HG03139 (cell line): ENCODE measurements around the gene UBXN4.
"Not testable (repeated sequence)": the region's sequence is repeated elsewhere in the genome, so short reads cannot be mapped to it uniquely, and the experiment has no call there.

ENCODE experiments used
- ATAC-seq: cut with Tn5 transposase; IDR thresholded peaks from one replicate; pipeline ENCODE4 v1.9.1; 2021; ENCODE audit not compliant: unreplicated experiment

UBXN4 gene, protein sequence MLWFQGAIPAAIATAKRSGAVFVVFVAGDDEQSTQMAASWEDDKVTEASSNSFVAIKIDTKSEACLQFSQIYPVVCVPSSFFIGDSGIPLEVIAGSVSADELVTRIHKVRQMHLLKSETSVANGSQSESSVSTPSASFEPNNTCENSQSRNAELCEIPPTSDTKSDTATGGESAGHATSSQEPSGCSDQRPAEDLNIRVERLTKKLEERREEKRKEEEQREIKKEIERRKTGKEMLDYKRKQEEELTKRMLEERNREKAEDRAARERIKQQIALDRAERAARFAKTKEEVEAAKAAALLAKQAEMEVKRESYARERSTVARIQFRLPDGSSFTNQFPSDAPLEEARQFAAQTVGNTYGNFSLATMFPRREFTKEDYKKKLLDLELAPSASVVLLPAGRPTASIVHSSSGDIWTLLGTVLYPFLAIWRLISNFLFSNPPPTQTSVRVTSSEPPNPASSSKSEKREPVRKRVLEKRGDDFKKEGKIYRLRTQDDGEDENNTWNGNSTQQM

DNA sequence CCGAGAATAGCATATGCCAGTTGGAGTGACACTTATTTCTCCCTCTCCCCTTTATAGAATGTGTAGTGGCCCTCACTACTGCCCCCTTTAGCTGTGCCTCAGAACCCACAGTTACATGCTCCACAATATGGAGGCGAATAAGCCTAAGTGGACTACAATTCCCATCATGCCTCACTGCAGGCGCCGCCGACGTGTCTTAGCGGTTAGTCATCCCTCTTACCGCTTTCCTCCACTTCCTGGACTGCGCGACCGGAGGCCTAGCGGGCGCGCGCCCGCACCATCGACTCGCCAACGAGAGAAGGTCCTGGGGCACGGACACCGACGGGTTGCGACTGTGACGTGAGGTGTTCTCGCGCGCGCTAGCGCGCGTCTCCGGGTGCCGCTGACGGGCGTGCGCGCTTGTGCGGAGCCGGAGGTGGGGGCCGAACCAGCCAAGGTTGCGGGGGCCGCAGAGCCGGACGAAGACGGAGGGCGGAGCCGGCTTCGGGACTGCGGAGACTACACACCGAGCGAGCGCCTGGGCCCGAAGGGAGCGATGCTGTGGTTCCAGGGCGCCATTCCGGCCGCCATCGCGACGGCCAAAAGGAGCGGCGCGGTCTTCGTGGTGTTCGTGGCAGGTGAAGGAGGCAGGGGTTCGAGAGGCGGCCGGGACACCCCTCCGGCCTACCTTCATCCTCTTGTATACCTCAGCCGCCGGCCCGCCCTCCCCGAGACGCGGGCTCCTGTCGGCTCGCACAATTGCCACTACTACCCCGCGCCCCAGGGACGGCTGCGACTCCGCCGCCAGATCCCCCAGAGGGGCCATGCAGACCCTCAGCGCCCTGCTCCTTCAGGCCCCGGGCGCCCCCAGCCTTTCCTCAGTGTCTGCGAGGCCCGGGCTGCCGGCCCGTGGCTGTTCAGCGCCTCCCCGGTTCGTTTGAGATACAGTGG is at the start of gene UBXN4:
Gene UBXN4 (plus strand): TSS at position 461 of the 930 bp plus-strand sequence. CDS start 75 bp downstream, at position 536.
- ATAC-seq = peak; percentile 95

DNA sequence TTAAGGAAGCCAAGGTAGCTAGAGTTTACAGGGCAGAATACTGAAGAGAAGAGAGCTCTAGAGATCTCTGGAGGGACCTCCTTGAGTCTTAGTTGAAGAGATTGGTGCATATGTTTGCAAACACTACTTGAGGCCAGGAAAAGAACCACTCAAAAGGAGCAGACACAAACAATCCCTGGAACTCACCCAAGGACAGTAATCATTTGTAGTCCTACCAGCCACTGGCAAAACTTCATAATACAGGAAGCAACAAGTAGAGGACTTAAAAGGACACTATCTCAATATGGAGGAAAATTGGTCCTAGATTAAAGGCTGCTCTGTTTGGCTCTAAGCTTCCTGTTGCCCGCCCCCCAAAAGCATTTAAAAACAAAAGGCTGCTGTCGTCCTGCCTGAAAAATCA is 46.9 kb upstream of the UBXN4 start:
- no peak for ATAC-seq

DNA sequence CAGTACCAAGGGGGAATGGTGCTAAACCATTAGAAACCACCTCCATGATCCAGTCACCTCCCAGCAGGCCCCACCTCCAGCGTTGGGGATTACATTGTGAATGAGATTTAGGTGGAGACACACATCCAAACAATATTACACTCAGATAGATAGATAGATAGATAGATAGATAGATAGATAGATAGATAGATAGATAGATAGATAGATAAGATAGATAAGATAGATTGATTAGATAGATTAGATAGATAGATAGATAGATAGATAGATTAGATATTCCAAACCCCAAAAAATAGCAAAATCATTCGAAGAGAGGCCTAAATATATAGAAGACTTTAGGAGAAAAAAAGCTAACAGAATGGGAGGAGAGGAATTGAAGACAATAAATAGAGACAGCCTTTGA is 42.8 kb upstream of the UBXN4 start:
- ATAC-seq = no peak

DNA sequence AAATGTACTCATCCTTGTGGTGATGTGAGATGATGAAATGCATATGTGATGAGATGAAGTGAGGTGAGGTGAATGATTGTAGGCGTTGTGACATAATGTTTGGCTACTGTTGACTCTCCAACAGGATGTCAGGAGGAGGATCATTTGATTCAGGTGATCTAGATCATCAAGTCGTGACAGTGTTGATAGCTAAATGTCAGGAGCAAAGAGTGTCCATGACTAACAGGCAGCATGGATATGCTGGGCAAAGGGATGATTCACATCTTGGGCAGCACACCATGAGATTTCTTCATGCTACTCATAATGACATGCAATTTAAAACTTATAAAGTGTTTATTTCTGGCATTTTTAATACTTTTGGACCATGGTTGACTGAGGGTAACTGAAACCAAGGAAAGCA is 40.2 kb upstream of the UBXN4 start:
- ATAC-seq = no peak

DNA sequence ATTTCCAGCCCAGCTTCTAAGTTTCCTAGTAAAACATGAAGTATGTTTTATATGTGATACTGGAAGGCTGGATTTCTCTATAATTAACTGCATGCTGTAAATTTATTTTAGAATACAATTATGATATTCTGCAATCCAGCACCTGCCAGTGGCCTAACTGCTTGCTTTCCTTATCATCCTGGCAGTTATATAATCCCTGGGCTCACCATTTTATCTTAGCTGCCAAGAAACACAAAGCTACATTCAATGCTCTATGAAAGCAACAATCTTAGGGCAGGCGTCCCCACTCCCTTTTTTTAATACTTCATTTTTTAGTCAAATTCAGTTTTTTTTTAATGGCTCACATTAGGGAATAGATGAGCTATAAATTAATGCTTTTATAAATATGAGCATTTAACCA is 38.4 kb upstream of the UBXN4 start:
- no peak for ATAC-seq

DNA sequence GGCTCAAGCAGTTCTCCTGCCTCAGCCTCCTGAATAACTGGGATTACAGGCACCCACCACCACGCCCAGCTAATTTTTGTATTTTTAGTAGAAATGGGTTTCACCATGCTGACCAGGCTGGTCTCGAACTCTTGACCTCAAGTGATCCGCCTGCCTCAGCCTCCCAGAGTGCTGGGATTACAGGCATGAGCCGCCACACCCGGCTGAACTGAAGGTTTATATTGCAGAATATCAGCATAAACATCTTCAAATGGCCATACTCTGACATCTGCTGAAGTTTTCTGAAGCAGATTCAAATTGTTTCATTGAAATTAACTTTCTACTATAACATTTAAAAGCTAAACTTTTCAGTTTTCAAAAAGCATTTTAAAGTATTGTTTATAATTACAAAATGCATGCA is 37.6 kb upstream of the UBXN4 start:
- ATAC-seq = not testable (repeated sequence)

DNA sequence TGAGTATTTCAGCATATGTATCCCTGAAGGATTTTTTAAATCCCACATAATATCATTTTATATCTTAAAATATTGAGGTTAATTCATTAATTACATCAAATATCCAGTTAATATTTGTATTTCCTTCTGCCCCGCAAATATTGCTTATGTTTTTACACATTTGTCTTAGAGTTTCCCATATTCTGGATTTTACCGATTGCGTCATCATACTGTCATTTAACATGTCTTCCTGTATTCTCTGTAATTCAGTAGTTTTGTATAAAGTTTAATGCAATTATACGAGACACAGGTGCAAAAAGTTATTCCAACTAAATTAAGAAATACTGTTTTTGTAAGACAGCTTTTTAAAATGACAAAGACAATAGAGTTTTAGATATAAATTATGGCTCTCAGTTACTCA is 33.5 kb upstream of the UBXN4 start:
- ATAC-seq = no peak

DNA sequence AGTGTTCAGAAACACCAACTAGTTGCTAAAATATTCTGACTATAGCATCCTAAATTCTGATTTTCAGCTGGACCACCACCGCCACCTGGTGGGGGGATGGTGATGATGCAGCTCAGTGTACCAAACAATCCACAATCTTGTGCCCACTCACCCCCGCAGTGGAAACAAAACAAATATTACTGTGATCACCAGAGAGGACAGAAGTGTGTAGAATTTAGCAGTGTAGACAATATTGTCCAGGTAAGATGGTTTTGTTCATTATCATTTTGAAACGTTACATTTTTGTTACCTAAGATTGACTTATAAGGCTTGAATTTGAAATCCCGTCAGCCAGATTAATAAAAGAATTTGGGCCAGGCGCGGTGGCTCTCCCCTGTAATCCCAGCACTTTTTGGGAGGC is 31.7 kb upstream of the UBXN4 start:
- ATAC-seq = peak; percentile 61

DNA sequence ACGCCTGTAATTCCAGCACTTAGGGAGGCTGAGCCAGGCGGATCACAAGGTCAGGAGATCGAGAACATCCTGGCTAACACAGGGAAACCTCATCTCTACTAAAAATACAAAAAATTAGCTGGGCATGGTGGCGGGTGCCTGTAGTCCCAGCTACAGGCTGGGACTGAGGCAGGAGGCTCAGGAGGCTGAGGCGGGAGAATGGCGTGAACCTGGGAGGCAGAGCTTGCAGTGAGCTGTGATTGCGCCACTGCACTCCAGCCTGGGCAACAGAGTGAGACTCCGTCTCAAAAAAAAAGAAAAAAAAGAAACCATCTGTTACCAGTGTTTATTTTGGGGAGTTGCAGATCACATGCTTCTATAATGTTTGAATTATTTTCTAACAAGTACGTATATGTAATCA is 26.6 kb upstream of the UBXN4 start:
- not testable (repeated sequence) for ATAC-seq

DNA sequence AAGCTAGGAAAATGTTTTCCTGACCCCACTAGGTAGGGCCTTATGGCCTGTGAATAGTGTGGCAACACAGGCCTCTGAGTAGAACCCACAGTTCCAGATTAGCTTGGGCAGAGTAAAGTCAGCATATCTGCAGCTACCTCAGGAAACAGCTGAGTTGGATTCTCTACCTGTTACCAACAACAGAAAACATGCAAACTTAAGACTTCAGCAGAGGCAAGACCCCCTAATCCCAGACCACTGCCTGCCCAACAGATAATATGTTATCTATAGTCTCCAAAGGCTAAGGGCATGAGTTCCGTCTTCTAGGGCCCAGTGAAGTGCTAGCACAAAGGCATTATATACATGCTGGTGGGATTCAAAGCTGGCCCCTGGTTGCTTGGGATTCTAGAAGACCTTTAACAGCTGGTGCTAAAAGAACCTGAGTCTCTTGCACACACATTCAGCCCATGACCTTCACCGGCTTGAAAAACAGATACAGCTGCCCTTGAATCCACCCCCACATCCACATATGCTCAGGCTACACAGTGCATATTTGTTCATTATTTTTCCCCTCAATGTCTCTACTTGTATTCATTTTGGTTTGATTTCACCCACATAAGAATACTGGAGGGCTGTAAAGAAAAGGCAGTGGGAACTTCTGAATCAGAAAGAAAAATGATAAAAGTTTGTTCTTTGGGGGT is 13.5 kb upstream of the UBXN4 start:
- ATAC-seq = no peak

DNA sequence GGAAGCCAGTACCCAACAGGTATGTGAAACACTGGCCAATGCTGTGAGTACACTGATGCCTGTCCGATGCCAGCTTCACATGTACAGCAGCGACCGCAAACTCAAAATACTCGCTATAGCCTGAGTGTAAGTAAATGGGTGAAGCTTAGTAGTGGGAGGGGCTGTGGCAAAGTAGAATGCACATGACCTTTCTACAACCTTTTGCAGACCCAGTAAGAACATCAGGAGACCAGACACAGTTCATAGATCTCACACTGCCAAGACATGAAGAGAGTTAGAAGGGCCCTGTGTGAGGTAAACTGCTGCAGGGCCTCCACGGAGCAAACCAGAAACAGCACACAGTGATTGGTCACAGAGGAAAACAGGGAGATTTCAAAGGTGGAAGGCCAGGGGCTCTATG is 9.1 kb upstream of the UBXN4 start:
- no peak for ATAC-seq

DNA sequence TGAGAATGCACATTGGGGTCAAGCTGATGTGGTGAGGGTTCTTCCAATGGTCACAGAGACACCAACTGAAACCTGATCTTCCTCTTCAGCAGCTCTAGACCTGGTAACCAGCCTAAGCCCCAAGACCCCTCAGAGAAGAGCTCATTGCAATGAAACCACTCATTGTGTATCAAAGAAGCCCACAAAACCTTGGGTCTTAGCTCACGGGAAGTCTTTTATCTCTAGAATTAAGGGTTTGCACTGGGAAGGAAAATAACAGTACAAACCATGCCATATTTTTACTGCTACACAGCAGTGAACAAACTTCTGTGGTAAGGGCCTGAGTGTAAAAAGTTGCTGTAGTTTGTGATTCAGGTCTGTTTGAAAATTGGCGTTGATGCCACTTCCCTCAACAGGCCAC is 8.6 kb upstream of the UBXN4 start:
- ATAC-seq = no peak

DNA sequence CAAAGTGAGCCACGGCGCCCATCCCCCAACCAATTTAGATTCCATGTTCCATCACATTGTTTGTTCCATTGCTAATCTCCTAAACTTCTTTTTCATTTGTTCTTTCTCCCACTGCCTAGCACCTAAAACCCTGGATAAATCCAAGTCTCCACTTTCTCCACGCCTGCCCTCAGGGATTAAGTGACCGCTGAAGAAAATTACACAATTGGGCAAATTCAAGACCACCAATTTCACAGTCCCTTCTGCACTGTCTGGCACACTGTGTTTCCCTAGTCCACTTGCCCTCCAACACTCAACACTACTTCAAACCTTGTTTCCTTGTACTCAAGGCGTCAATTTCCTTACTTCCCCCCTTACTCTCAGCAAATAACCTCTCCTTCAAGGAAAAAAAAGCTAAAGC is 5.1 kb upstream of the UBXN4 start:
- no peak for ATAC-seq

DNA sequence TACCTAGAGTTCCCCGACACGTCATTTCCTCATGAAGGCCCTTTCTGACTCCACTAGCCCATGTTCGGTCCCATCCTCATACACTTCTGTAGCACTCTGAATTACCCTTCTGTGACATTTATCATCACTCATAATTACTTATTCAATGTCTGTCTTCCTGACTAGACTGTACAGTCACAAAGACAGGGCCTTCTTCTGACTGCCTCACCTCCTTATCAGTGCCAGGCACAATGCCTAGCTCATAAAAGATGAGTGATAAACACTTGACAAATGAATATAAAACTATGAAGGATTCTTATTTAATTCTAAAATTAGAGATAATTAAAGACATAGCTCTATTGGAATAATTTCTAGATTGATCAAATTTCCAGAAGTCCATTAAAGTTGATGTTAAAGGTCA is 1.4 kb upstream of the UBXN4 start:
- ATAC-seq = no peak

DNA sequence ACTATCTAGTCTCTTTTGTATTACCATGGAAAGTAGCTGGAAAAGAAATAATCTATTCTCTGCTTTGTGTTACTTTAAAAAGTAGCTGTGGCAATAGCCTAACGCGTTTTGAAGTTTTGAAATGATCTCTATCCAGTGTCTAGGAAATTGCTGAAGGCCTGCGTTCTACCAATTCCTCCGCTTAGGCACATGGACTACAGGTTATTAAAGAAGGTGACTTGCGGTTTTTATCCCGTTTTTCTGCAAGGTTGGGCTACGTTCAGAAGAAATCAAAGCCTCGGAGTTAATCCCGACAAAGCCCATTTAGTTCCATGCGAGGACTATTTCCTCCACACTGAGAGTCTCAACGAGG is 636 bp upstream of the UBXN4 start:
- no peak for ATAC-seq

DNA sequence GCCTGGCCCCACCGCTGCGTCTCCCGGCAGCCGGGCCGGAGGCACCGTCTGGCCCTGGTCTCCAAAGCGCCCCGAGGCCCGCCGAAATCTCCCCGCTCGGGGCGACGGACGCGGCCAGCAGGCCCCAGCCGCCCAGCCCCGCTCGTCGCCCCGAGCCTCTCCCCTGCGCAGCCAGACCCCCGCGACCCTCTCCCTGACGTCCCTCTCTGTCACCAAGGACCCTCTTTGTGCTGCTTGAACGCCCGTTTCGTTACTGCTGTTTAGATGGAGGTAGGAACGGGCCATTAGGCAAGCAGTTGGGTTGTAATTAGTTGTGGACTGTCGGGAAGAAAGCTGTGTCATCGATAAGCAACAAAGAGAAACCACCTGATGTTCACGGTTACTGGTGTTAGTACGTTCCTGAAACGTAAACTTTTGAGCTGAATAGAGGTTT is 686 bp downstream of the UBXN4 start:
- peak; percentile 8 for ATAC-seq

DNA sequence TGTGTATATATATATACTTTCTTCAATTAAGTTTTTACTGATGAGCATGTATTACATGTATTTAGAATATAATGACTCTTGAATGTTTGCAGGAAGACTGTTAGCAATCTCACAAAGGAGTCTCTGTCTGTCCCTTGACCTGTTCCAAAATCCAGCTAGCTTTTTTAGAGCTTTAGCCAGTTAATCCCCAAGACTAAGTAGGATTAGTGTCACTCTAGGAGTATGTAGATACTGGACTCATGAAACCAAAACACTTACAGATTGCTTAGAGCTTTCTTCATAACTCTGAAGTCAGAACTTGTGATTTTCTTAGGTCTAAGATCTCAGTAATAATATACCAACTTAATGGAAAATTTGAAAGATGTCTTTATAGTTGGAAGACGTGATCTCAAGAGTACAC is 2.2 kb downstream of the UBXN4 start:
- no peak for ATAC-seq

DNA sequence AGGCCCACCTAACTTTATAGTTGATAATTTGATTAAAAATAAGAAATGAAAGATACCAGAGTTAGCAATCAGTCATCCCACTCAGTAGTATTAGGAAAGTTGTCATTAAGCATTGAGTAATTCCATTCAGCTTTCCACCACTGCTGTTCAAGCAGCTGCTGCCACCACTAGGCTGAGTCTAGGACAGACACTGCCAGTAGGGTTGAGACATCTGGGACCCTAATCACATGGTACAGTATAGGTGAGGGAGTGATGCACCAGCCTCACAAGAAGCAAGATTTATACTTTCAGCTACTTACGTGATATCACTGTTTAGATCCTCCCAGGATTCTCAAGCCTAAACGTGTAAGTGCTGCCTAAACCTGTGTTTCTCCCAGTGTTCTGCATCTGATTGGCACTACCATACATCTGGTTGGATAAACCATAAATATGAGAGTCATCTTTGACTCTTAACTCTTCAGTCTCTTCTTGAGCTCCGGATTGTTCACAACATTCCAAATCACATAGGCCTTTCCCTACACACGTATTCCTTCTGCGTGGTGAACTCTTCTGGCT is 3.2 kb downstream of the UBXN4 start:
- ATAC-seq = no peak

DNA sequence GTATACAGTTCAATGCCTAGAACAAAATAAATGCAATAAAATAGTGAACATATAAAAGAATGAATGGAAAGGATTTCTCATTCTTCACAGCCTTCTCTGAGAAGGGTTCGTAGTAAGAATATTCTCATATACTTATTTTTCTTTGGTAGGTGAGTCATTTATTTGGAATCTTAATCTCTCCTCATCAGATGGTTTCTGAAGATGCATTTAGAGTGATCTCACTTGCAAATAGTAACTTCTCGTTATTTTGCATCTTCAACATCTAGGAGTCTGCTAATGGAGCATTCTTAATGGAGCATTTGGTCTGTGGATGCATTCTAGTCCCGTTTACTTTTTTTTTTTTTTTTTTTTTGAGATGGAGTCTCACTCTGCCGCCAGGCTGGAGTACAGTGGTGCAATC is 3.9 kb downstream of the UBXN4 start:
- no peak for ATAC-seq

DNA sequence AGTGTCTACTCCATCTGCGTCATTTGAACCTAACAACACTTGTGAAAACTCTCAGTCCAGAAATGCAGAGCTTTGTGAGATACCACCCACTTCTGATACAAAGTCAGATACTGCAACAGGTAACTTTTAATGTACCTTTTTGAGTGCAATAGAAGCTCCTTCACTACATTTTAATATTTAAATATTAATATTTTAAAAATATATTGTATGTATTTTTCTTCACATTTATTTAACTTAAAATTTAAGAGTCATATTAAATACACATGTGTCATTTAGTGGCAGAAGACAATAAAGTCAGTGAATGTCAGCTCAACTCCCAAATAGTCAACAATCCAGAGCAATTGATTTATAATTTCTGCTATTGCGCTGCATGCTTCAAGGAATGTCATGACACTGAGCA is 13.9 kb downstream of the UBXN4 start:
- ATAC-seq = no peak

DNA sequence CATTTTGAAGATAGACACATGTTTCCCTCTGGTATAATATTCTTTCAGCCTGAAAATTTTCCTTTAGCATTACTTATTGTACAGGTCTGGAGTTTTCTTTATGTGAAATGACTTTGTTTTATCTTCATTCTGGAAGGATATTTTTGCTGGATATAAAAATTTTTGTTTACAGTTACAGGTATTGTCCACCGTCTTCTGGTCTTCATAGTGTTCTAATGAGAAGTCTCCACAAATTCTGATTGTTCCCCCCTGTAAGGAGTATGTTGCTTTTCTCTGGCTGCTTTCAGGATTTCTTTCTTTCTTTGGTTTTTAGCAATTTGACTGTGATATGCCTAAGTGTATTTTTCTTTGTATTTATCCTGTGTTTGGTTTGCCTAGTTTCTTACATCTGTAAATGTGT is 15.0 kb downstream of the UBXN4 start:
- no peak for ATAC-seq
